Ovary (tissue), 9 donors: Measurements from ENCODE around the gene FASTK. TPM values are rescaled to one million over a fixed set of nuclear protein-coding genes. Genes with fewer than 3 reads are reported as not detected.

ENCODE experiments used
- DNase-seq, 5 donors: peaks; one replicate each; pipeline ENCODE4 v3.0.0-alpha.2; 2019 to 2020
- H3K27ac ChIP-seq, 2 donors: fragments of 200-600 bp; one replicate each; pipeline versions ENCODE4 v1.5.1 to v1.8.0; 2019 to 2022
- H3K27me3 ChIP-seq: fragments of 200-600 bp; one replicate; pipeline ENCODE4 v1.8.0; 2022
- H3K36me3 ChIP-seq: fragments of 200-600 bp; sonication (generic); one replicate; pipeline ENCODE4 v1.5.1; 2019
- H3K4me1 ChIP-seq: one replicate; pipeline ENCODE4 v1.8.1; 2013; ENCODE audit warnings: mild to moderate bottlenecking, moderate library complexity; ENCODE audit not compliant: insufficient read depth
- H3K4me3 ChIP-seq: fragments of 200-600 bp; sonication (generic); one replicate; pipeline ENCODE4 v1.5.1; 2017
- H3K9me3 ChIP-seq, 2 donors: fragments of 200-600 bp in 1 of 2; sonication (generic) in 1 of 2; one replicate each; pipeline versions ENCODE4 v1.5.1 to v1.8.1; 2013 to 2019; ENCODE audit warnings: mild to moderate bottlenecking in 1 of 2, moderate library complexity in 1 of 2
- EP300 ChIP-seq: sonication (generic); formaldehyde crosslinking; IDR thresholded peaks from one replicate; pipeline ENCODE4 v1.6.1; 2017; ENCODE audit warnings: antibody characterized with exemption
- POLR2A ChIP-seq: fragments of 450-650 bp; IDR thresholded peaks from one replicate; pipeline ENCODE4 v1.6.1; 2017; ENCODE audit warnings: antibody characterized with exemption, mild to moderate bottlenecking, moderate library complexity
- WGBS, 3 donors: extraction: QIAGEN DNeasy Blood & Tissue Kit in 1 of 3; methylation state at CpG; one replicate each; pipeline versions ENCODE4 v1.1.5 to v1.1.7; 2013 to 2017; 5-methylcytosine and 5-hydroxymethylcytosine counted together
- intact Hi-C, 4 donors: fragments of 100-400 bp; cut with DNase I; formaldehyde crosslinking; loops; one replicate each; pipeline versions ENCODE4 v1.11.0 to v1.15.1; 2022 to 2023
- polyA plus RNA-seq, 2 donors: library from polyadenylated mRNA; stranded (reverse); fragments of 200-250 nt in 1 of 2; fragments of 350-450 nt in 1 of 2; fragmentation: Illumina TruSeq in 1 of 2; extraction: RNeasy Lipid Tissue Mini Kit (QIAGEN cat#74804) in 1 of 2; gene quantifications; one replicate each; pipeline ENCODE4 v1.2.3, GENCODE V29; 2013 to 2014
- total RNA-seq, 7 donors: library from RNA; depleted of rRNA in 2 of 7; stranded (reverse); fragments of >200 nt in 2 of 7; fragmentation: NEBNext Ultra II Directional in 3 of 7; extraction: Animal tissue kit (Norgen Biotek cat#: 25700) in 3 of 7; gene quantifications; one replicate each; pipeline versions ENCODE4 v1.1.0 to v1.2.4, GENCODE V29; 2016 to 2023
- TF ChIP-seq, protein P1 (sequence below), 3 donors: fragments of 450-650 bp in 2 of 3; fragments of 200-600 bp in 1 of 3; IDR thresholded peaks; one replicate each; pipeline versions ENCODE4 v1.5.1 to v1.8.0; 2016 to 2022; ENCODE audit warnings: antibody characterized with exemption in 3 of 3, mild to moderate bottlenecking in 1 of 3
- donor health status: DM: no; HTN: no; CAD: no; lungs with moderate emphysema.
- donor health status: DM: no; HTN: no; CAD: no.
- donor health status: Bipolar disorder and iron deficiency.
- donor health status: DM: yes; HTN: yes; CAD: no.
- donor health status: DM: no; HTN: no; CAD: no.
- donor health status: DM: yes; HTN: yes; CAD: no.

FASTK gene
- total and polyA plus RNA-seq, 9 donors = 5.4 to 95.2 (median 75.8) TPM

DNA sequence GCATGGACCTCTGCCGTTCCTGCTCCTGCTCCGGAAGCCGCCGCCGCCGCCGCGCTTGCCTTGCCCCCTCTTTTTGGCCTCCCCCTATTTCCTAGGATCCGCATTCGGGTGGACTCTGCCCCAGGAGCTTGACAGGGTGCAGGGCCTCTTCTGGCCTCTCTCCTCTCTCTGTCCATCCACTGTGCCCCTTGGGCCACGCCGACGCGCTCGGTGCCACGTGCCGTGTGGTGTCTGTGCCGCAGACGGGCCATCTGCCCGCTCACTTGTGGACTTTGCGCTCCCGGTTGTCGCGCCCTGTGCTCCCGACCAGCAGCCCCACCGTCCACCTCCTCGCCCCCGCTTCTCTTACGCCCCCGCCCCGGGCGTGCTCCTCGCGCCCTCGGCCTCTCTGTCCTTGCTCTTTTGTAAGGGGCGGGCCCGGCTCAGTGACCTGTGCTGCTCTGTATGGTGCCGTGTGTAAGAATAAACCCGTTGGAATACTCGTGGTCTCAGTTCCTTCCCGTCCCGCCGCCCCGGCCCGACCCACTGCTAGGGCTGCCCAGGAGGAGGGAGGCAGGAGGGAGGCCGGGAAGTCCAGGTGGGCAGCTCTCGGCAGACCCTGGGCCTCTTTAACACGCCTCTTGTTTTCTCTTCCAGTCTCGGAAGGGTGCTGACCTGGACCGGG lies 42.7 kb upstream of the FASTK start:
- 85 to 88% (median 86%) methylated on average over 50 of the region's 50 CpGs for WGBS, 3 donors
- intact Hi-C loops = loop anchor here in 1 of 4 donors (5.0 kb wide), 1 partner anchor 179 kb away; no protein-coding TSS in a partner anchor
- Histone ChIP-seq H3K9me3 (no peaks in the 10 kb centered on the region), H3K36me3 (no peaks in the 10 kb centered on the region), H3K4me3 (no peak overlapping the region), H3K27ac (no peak overlapping the region), H3K4me1 (peaks cover 8% of the 10 kb centered on the region), H3K27me3 (no peaks in the 10 kb centered on the region)
- no peak for DNase-seq
- TF ChIP-seq, protein P1, sequence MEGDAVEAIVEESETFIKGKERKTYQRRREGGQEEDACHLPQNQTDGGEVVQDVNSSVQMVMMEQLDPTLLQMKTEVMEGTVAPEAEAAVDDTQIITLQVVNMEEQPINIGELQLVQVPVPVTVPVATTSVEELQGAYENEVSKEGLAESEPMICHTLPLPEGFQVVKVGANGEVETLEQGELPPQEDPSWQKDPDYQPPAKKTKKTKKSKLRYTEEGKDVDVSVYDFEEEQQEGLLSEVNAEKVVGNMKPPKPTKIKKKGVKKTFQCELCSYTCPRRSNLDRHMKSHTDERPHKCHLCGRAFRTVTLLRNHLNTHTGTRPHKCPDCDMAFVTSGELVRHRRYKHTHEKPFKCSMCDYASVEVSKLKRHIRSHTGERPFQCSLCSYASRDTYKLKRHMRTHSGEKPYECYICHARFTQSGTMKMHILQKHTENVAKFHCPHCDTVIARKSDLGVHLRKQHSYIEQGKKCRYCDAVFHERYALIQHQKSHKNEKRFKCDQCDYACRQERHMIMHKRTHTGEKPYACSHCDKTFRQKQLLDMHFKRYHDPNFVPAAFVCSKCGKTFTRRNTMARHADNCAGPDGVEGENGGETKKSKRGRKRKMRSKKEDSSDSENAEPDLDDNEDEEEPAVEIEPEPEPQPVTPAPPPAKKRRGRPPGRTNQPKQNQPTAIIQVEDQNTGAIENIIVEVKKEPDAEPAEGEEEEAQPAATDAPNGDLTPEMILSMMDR (IDR thresholded peaks at IDR 0.05) = no peak
- TF ChIP-seq POLR2A (no peak), EP300 (no peak)

DNA sequence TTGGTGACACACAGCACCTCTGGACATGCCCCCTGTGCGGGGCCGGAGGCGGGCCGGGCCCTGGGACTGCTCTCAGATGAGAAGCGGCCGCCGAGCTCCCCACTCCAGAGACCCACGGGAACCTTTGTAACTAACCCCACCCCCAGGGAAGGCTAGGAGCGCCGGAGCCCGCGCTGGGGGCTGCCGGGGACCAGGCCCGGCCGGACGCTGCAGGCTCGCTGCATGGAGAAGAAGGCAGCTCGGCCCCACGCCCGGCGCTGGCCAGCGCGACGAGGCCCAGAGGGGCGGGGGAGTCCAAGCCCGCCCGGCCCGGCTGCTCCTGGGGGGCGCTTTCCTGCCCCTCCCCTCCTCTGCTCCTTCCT lies 42.2 kb upstream of the FASTK start:
- Histone ChIP-seq H3K27ac (no peak overlapping the region), H3K4me3 (no peak overlapping the region), H3K4me1 (peaks cover 8% of the 10 kb centered on the region), H3K9me3 (no peaks in the 10 kb centered on the region), H3K36me3 (no peaks in the 10 kb centered on the region), H3K27me3 (no peaks in the 10 kb centered on the region)
- intact Hi-C loops = loop anchor here in 2 of 4 donors (1.0 to 5.0 kb wide), 2 partner anchors 180 to 181 kb away; no protein-coding TSS in a partner anchor
- WGBS, 3 donors = 86 to 89% (median 87%) methylated on average over 29 of the region's 29 CpGs
- TF ChIP-seq, protein P1 (IDR thresholded peaks at IDR 0.05) = no peak
- no peak for TF ChIP-seq EP300
- TF ChIP-seq POLR2A = no peak
- DNase-seq = no peak

DNA sequence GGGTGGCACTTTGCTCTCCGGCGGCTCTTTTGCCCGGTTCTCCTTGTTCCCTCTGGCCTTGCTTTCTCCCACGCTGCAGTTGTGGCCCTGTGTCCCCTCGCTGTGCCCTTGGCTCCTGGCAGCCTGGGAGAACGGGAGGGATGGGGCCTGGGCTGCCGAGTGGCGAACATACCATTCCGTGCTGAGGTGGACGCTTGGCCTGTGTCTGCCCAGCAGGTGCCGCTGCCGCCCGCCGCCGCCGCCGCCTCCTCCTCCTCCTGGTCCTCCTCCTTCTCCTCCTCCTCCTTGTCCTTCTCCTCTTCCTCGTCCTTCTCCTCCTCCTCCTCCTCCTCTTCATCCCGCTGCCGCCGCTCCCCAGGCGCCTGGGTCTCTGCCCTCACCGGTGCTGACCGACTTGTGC lies 41.7 kb upstream of the FASTK start:
- Histone ChIP-seq H3K9me3 (no peaks in the 10 kb centered on the region), H3K4me1 (peaks cover 8% of the 10 kb centered on the region), H3K4me3 (no peak overlapping the region), H3K27ac (no peak overlapping the region), H3K27me3 (no peaks in the 10 kb centered on the region), H3K36me3 (no peaks in the 10 kb centered on the region)
- DNase-seq = no peak
- no peak for TF ChIP-seq EP300
- no peak for TF ChIP-seq POLR2A
- intact Hi-C loops = loop anchor here in 2 of 4 donors (1.0 to 5.0 kb wide), 2 partner anchors 180 to 181 kb away; no protein-coding TSS in a partner anchor
- 78 to 83% (median 78%) methylated on average over 24 of the region's 24 CpGs for WGBS, 3 donors

DNA sequence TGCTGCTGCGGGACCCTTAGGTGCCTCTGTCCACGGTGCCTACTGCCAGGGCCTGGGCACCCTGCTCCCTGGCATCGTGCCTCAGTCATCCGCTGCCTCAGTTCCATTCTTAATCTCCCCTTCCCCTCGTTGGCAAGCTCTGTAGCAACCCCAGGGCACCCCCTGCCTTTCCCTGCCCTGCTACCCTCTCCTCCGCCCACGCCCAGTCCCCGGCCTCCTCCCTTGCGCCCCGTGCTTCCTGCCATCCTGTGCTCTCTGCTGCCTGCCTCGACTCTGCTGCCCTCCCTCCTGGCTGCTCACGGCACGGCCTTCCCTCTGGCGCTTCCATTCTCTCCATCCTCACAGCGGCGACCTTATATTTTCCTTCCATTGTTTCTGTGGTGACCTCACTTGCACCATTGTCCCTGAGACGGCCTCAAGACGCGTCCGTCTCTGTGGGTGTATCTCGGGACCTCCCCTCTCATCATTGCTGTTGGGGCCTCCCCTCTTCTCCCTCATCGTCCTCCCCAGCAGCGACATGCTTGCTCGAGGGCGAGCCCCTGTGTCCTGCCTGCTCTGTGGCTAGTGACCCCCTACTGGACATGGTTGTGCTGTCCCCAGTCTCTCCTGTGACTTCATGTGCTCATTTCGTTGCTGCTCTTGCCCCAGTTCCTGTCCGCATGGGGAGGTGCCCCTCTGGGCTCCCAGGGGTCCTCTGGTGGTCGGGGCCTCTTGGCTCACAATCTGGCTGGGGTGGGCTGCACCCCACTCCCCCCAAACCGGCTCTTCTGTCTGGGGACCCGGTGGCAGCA lies 41.0 kb upstream of the FASTK start:
- no peak for DNase-seq
- no peaks in the 10 kb centered on the region for H3K36me3 ChIP-seq
- WGBS, 3 donors = 83 to 87% (median 84%) methylated on average over 30 of the region's 30 CpGs
- no peak overlapping the region for H3K4me3 ChIP-seq
- H3K9me3 ChIP-seq = no peaks in the 10 kb centered on the region
- peaks cover 8% of the 10 kb centered on the region for H3K4me1 ChIP-seq
- intact Hi-C loops = loop anchor here in 2 of 4 donors (1.0 to 5.0 kb wide), 2 partner anchors 181 to 182 kb away; no protein-coding TSS in a partner anchor
- TF ChIP-seq EP300 (no peak), POLR2A (no peak)
- TF ChIP-seq, protein P1 (IDR thresholded peaks at IDR 0.05) = no peak
- H3K27ac ChIP-seq = no peak overlapping the region
- no peaks in the 10 kb centered on the region for H3K27me3 ChIP-seq
